ENCODE measurements around the gene C12orf43. TPM values are rescaled to one million over a fixed set of nuclear protein-coding genes. Genes with fewer than 3 reads are reported as not detected.

C12orf43 gene
- polyA plus RNA-seq, 1 donor from 2014 or later: 20.3 TPM

GRCh38 chr12:120979862-120980696 lies 36.2 kb downstream of the C12orf43 start:
- no peaks in the 10 kb centered on the region for H3F3A ChIP-seq (ENCODE audit: insufficient read depth, low read length, poor library complexity, severe bottlenecking)
- no peak overlapping the region for H3K4me2 ChIP-seq (ENCODE audit: low read length)
- H3K27ac ChIP-seq (ENCODE audit: low read length): no peak overlapping the region
- no peaks in the 10 kb centered on the region for H3K27me3 ChIP-seq (ENCODE audit: insufficient read depth, low read depth, low read length)
- H3K79me2 ChIP-seq (replicated peaks; ENCODE audit: insufficient read depth, low read length): no peaks in the 10 kb centered on the region
- no peak for TF ChIP-seq POLR2AphosphoS5 (IDR thresholded peaks at IDR 0.05)
- TF ChIP-seq EZH2 (IDR thresholded peaks at IDR 0.05; ENCODE audit: borderline replicate concordance, insufficient read depth, low read length, poor library complexity, severe bottlenecking): no peak
- TF ChIP-seq, protein P1, sequence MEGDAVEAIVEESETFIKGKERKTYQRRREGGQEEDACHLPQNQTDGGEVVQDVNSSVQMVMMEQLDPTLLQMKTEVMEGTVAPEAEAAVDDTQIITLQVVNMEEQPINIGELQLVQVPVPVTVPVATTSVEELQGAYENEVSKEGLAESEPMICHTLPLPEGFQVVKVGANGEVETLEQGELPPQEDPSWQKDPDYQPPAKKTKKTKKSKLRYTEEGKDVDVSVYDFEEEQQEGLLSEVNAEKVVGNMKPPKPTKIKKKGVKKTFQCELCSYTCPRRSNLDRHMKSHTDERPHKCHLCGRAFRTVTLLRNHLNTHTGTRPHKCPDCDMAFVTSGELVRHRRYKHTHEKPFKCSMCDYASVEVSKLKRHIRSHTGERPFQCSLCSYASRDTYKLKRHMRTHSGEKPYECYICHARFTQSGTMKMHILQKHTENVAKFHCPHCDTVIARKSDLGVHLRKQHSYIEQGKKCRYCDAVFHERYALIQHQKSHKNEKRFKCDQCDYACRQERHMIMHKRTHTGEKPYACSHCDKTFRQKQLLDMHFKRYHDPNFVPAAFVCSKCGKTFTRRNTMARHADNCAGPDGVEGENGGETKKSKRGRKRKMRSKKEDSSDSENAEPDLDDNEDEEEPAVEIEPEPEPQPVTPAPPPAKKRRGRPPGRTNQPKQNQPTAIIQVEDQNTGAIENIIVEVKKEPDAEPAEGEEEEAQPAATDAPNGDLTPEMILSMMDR (IDR thresholded peaks at IDR 0.05; ENCODE audit: poor library complexity, severe bottlenecking): no peak
- TF ChIP-seq RAD21 (conservative IDR thresholded peaks at IDR 0.05): no peak
- no peak for TF ChIP-seq MXI1 (conservative IDR thresholded peaks at IDR 0.05; ENCODE audit: poor library complexity, severe bottlenecking)
- TF ChIP-seq EP300 (conservative IDR thresholded peaks at IDR 0.05; ENCODE audit: poor library complexity, severe bottlenecking): no peak
- no peak for TF ChIP-seq TAF1 (IDR thresholded peaks at IDR 0.05; ENCODE audit: low read depth)
- TF ChIP-seq SMC3 (conservative IDR thresholded peaks at IDR 0.05; ENCODE audit: poor library complexity): no peak
- TF ChIP-seq, protein P2, sequence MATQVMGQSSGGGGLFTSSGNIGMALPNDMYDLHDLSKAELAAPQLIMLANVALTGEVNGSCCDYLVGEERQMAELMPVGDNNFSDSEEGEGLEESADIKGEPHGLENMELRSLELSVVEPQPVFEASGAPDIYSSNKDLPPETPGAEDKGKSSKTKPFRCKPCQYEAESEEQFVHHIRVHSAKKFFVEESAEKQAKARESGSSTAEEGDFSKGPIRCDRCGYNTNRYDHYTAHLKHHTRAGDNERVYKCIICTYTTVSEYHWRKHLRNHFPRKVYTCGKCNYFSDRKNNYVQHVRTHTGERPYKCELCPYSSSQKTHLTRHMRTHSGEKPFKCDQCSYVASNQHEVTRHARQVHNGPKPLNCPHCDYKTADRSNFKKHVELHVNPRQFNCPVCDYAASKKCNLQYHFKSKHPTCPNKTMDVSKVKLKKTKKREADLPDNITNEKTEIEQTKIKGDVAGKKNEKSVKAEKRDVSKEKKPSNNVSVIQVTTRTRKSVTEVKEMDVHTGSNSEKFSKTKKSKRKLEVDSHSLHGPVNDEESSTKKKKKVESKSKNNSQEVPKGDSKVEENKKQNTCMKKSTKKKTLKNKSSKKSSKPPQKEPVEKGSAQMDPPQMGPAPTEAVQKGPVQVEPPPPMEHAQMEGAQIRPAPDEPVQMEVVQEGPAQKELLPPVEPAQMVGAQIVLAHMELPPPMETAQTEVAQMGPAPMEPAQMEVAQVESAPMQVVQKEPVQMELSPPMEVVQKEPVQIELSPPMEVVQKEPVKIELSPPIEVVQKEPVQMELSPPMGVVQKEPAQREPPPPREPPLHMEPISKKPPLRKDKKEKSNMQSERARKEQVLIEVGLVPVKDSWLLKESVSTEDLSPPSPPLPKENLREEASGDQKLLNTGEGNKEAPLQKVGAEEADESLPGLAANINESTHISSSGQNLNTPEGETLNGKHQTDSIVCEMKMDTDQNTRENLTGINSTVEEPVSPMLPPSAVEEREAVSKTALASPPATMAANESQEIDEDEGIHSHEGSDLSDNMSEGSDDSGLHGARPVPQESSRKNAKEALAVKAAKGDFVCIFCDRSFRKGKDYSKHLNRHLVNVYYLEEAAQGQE (IDR thresholded peaks at IDR 0.05; ENCODE audit: borderline replicate concordance): no peak
- no peak overlapping the region for H3K4me3 ChIP-seq (ENCODE audit: low read length)
- H4K20me1 ChIP-seq (ENCODE audit: insufficient read depth): no peaks in the 10 kb centered on the region
- H3K36me3 ChIP-seq (ENCODE audit: insufficient read depth, low read length): no peaks in the 10 kb centered on the region
- no peak overlapping the region for H3K9ac ChIP-seq (ENCODE audit: low read length)
- H3K9me3 ChIP-seq (ENCODE audit: low read length): no peaks in the 10 kb centered on the region
- H3K9me2 ChIP-seq (ENCODE audit: insufficient read depth, low read length): no peaks in the 10 kb centered on the region
- H2AFZ ChIP-seq (ENCODE audit: low read depth, low read length): no peak overlapping the region

- H2AFZ ChIP-seq (ENCODE audit: low read depth, low read length): no peak overlapping the region
Observed at GRCh38 chr12:120979220-120979861, 36.9 kb downstream of the C12orf43 start.

More at GRCh38 chr12:120979220-120979861, 36.9 kb downstream of the C12orf43 start:
- no peak overlapping the region for H3K9ac ChIP-seq (ENCODE audit: low read length)
- H3K9me3 ChIP-seq (ENCODE audit: low read length): no peaks in the 10 kb centered on the region
- no peaks in the 10 kb centered on the region for H3K36me3 ChIP-seq (ENCODE audit: insufficient read depth, low read length)
- no peaks in the 10 kb centered on the region for H4K20me1 ChIP-seq (ENCODE audit: insufficient read depth)
- H3F3A ChIP-seq (ENCODE audit: insufficient read depth, low read length, poor library complexity, severe bottlenecking): no peaks in the 10 kb centered on the region
- H3K27ac ChIP-seq (ENCODE audit: low read length): no peak overlapping the region
- TF ChIP-seq SMC3 (conservative IDR thresholded peaks at IDR 0.05; ENCODE audit: poor library complexity) (no peak), RAD21 (conservative IDR thresholded peaks at IDR 0.05) (no peak), EZH2 (IDR thresholded peaks at IDR 0.05; ENCODE audit: borderline replicate concordance, insufficient read depth, low read length, poor library complexity, severe bottlenecking) (no peak), POLR2AphosphoS5 (IDR thresholded peaks at IDR 0.05) (no peak), EP300 (conservative IDR thresholded peaks at IDR 0.05; ENCODE audit: poor library complexity, severe bottlenecking) (no peak), MXI1 (conservative IDR thresholded peaks at IDR 0.05; ENCODE audit: poor library complexity, severe bottlenecking) (no peak), TAF1 (IDR thresholded peaks at IDR 0.05; ENCODE audit: low read depth) (no peak)
- TF ChIP-seq, protein P1 (IDR thresholded peaks at IDR 0.05; ENCODE audit: poor library complexity, severe bottlenecking): no peak
- TF ChIP-seq, protein P2 (IDR thresholded peaks at IDR 0.05; ENCODE audit: borderline replicate concordance): no peak
- H3K9me2 ChIP-seq (ENCODE audit: insufficient read depth, low read length): no peaks in the 10 kb centered on the region
- H3K4me3 ChIP-seq (ENCODE audit: low read length): no peak overlapping the region
- H3K79me2 ChIP-seq (replicated peaks; ENCODE audit: insufficient read depth, low read length): no peaks in the 10 kb centered on the region
- H3K27me3 ChIP-seq (ENCODE audit: insufficient read depth, low read depth, low read length): no peaks in the 10 kb centered on the region
- no peak overlapping the region for H3K4me2 ChIP-seq (ENCODE audit: low read length)
